Embryonic facial prominence (tissue), 1 donor: Measurements from ENCODE around the gene VWA5B1.

ENCODE experiments used
- DNase-seq: peaks from one replicate; pipeline ENCODE4 v3.0.0-alpha.2; 2016; ENCODE audit errors: extremely low spot score

VWA5B1 gene

GRCh38 chr1:20349561-20349960 is 58.9 kb downstream of the VWA5B1 start:
- DNase-seq: no peak

- DNase-seq: no peak
Observed at GRCh38 chr1:20349971-20350370, 59.3 kb downstream of the VWA5B1 start.

- no peak for DNase-seq
Observed at GRCh38 chr1:20350421-20350820, 59.7 kb downstream of the VWA5B1 start.

GRCh38 chr1:20351911-20352701 is 61.4 kb downstream of the VWA5B1 start:
- DNase-seq: no peak

- DNase-seq: no peak
Observed at GRCh38 chr1:20353836-20354235, 63.2 kb downstream of the VWA5B1 start.

- no peak for DNase-seq
Observed at GRCh38 chr1:20354610-20355009, 63.9 kb downstream of the VWA5B1 start.

GRCh38 chr1:20355101-20355827 is 64.6 kb downstream of the VWA5B1 start:
- no peak for DNase-seq

GRCh38 chr1:20355828-20356735 is 65.4 kb downstream of the VWA5B1 start:
- DNase-seq: no peak

- DNase-seq: no peak
Observed at GRCh38 chr1:20356850-20357459, 66.3 kb downstream of the VWA5B1 start.

GRCh38 chr1:20357796-20358195 is 67.1 kb downstream of the VWA5B1 start:
- no peak for DNase-seq

GRCh38 chr1:20358761-20359263 is 68.1 kb downstream of the VWA5B1 start:
- no peak for DNase-seq

- no peak for DNase-seq
Observed at GRCh38 chr1:20359451-20360330, 69.0 kb downstream of the VWA5B1 start.

- DNase-seq: no peak
Observed at GRCh38 chr1:20361401-20361800, 70.7 kb downstream of the VWA5B1 start.

- no peak for DNase-seq
Observed at GRCh38 chr1:20361805-20362381, 71.2 kb downstream of the VWA5B1 start.

- no peak for DNase-seq
Observed at GRCh38 chr1:20362856-20363255, 72.2 kb downstream of the VWA5B1 start.

- no peak for DNase-seq
Observed at GRCh38 chr1:20365421-20366055, 74.9 kb downstream of the VWA5B1 start.

- no peak for DNase-seq
Observed at GRCh38 chr1:20366056-20366462, 75.4 kb downstream of the VWA5B1 start.

- DNase-seq: no peak
Observed at GRCh38 chr1:20366463-20367115, 75.9 kb downstream of the VWA5B1 start.

- DNase-seq: no peak
Observed at GRCh38 chr1:20367116-20367585, 76.5 kb downstream of the VWA5B1 start.
